Diencephalon (tissue), 1 donor: ENCODE data around the gene RBMY1A1. TPM values are rescaled to one million over a fixed set of nuclear protein-coding genes. Genes with fewer than 3 reads are reported as not detected.

ENCODE experiments used
- total RNA-seq: library from RNA; depleted of rRNA; stranded (reverse); fragments of >200 nt; gene quantifications from one replicate; pipeline ENCODE4 v1.2.3, GENCODE V29; 2014

The RBMY1A1 gene
- total RNA-seq, result not detected

GRCh38 chrY:21534579-21534978 is at the start of gene RBMY1A1:
TSS of gene RBMY1A1 (plus strand) at chrY:21534879. CDS start at chrY:21536892, 2,013 bp downstream.

GRCh38 chrY:21511038-21511437 is 23.6 kb upstream of the RBMY1A1 start, which contains the start of gene RBMY1B:
TSS of gene RBMY1B (plus strand) at chrY:21511338. CDS start at chrY:21513351, 2,013 bp downstream.

Other genes with a start within 250 kb of the RBMY1A1 start
- not detected for gene RBMY1B, start 23.5 kb upstream of the RBMY1A1 start, total RNA-seq